Measurements from ENCODE around the gene DDO. TPM values are rescaled to one million over a fixed set of nuclear protein-coding genes. Genes with fewer than 3 reads are reported as not detected.
A peak's percentile ranks its signal among the peaks of the same experiment; 100 is the strongest.

DDO gene
- total RNA-seq, 4 donors from 2014 or later, result 1.8 to 3.5 (median 2.4) TPM

DNA sequence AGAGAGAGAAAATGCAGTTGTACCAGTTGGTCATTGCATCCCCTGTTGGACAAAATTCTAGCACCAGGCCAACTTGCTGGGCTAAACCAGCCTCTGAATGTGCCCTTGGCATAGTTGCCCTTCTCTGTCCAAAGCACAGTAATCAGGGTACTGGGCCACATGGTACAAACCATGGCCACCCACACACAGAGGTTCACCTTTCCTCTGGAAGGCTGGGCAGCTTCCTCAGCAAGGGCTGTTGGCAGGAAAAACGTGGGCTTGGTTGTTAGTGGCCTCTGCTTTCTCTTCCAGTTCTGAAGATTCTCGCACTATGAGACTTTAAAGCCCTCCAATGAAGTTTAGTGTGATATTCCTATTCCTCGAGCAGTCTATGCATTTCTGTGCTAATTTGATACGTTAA is 706 bp downstream of the DDO start:
- Histone ChIP-seq H3K27ac (peak overlapping the region; percentile 83 to 93 (median 92)), H3K4me3 (peak overlapping the region; percentile 55 to 73 (median 66)), H3K9me3 (no peaks in the 10 kb centered on the region), H3K4me1 (peaks cover 14 to 16% of the 10 kb centered on the region in 2 donors), H3K27me3 (no peaks in the 10 kb centered on the region), H3K36me3 (no peaks in the 10 kb centered on the region)
- ATAC-seq (peak in 1 of 2 donors; percentile 9), DNase-seq (peak in 1 of 2 donors; percentile 19)
- intact Hi-C loops (cut with DNase I; ENCODE audit: low total_unique reads) (loop anchor here (1.0 kb wide), 2 partner anchors 234 to 401 kb away; partner anchors contain the start of genes CDC40 and CDK19), in situ Hi-C loops (cut with MboI; ENCODE audit: low sequenced_read_pairs in 4 of 4) (no loop called here)
- TF ChIP-seq, protein P1, sequence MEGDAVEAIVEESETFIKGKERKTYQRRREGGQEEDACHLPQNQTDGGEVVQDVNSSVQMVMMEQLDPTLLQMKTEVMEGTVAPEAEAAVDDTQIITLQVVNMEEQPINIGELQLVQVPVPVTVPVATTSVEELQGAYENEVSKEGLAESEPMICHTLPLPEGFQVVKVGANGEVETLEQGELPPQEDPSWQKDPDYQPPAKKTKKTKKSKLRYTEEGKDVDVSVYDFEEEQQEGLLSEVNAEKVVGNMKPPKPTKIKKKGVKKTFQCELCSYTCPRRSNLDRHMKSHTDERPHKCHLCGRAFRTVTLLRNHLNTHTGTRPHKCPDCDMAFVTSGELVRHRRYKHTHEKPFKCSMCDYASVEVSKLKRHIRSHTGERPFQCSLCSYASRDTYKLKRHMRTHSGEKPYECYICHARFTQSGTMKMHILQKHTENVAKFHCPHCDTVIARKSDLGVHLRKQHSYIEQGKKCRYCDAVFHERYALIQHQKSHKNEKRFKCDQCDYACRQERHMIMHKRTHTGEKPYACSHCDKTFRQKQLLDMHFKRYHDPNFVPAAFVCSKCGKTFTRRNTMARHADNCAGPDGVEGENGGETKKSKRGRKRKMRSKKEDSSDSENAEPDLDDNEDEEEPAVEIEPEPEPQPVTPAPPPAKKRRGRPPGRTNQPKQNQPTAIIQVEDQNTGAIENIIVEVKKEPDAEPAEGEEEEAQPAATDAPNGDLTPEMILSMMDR (IDR thresholded peaks at IDR 0.05 in 4 of 5, conservative IDR thresholded peaks at IDR 0.05 in 1 of 5), result no peak
- no peak for TF ChIP-seq POLR2A (IDR thresholded peaks at IDR 0.05)

GRCh38 chr6:110412360-110412759 is 3.0 kb downstream of the DDO start:
- H3K27ac ChIP-seq, result peak overlapping the region in 1 of 4 donors; percentile 92
- peaks cover 0 to 9% of the 10 kb centered on the region in 2 donors for H3K36me3 ChIP-seq
- H3K9me3 ChIP-seq, result no peaks in the 10 kb centered on the region
- TF ChIP-seq, protein P1 (IDR thresholded peaks at IDR 0.05 in 4 of 5, conservative IDR thresholded peaks at IDR 0.05 in 1 of 5), result no peak
- no peak for TF ChIP-seq POLR2A (IDR thresholded peaks at IDR 0.05)
- no peak overlapping the region for H3K4me3 ChIP-seq
- no peaks in the 10 kb centered on the region for H3K27me3 ChIP-seq
- intact Hi-C loops (cut with DNase I; ENCODE audit: low total_unique reads), result no loop called here
- DNase-seq, result no peak
- H3K4me1 ChIP-seq, result peaks cover 14 to 16% of the 10 kb centered on the region in 2 donors
- in situ Hi-C loops (cut with MboI; ENCODE audit: low sequenced_read_pairs in 4 of 4), result no loop called here
- no peak for ATAC-seq

DNA sequence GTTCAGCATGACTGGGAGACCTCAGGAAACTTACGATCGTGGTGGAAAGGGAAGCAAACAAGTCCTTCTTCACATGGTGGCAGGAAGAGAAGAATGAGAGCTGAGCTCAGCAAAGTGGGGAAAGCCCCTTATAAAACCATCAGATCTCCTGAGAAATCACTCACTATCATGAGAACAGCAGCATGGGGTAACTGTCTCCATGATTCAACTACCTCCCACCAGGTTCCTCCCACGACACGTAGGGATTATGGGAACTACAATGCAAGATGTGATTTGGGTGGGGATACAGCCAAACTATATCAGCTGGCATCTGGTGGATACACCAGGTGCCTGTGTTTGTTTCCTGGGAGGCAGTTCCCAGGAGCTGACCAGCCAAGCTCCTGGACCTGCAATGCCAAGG is 4.9 kb downstream of the DDO start:
- intact Hi-C loops (cut with DNase I; ENCODE audit: low total_unique reads) (no loop called here), in situ Hi-C loops (cut with MboI; ENCODE audit: low sequenced_read_pairs in 4 of 4) (no loop called here)
- no peak for TF ChIP-seq POLR2A (IDR thresholded peaks at IDR 0.05)
- TF ChIP-seq, protein P1 (IDR thresholded peaks at IDR 0.05 in 4 of 5, conservative IDR thresholded peaks at IDR 0.05 in 1 of 5), result no peak
- Histone ChIP-seq H3K27ac (no peak overlapping the region), H3K36me3 (peaks cover 0 to 17% of the 10 kb centered on the region in 2 donors), H3K4me3 (no peak overlapping the region), H3K27me3 (no peaks in the 10 kb centered on the region), H3K9me3 (no peaks in the 10 kb centered on the region), H3K4me1 (peaks cover 14 to 16% of the 10 kb centered on the region in 2 donors)
- DNase-seq, result no peak
- ATAC-seq, result no peak

- DNase-seq (no peak), ATAC-seq (no peak)
- no peaks in the 10 kb centered on the region for H3K27me3 ChIP-seq
- intact Hi-C loops (cut with DNase I; ENCODE audit: low total_unique reads), result no loop called here
- in situ Hi-C loops (cut with MboI; ENCODE audit: low sequenced_read_pairs in 4 of 4), result no loop called here
- H3K9me3 ChIP-seq, result no peaks in the 10 kb centered on the region
- no peak overlapping the region for H3K27ac ChIP-seq
- peaks cover 10 to 13% of the 10 kb centered on the region in 2 donors for H3K4me1 ChIP-seq
- TF ChIP-seq POLR2A (IDR thresholded peaks at IDR 0.05), result no peak
- TF ChIP-seq, protein P1 (IDR thresholded peaks at IDR 0.05 in 4 of 5, conservative IDR thresholded peaks at IDR 0.05 in 1 of 5), result no peak
- H3K36me3 ChIP-seq, result peaks cover 0 to 17% of the 10 kb centered on the region in 2 donors
- no peak overlapping the region for H3K4me3 ChIP-seq
These were observed 5.6 kb downstream of the DDO start for GRCh38 chr6:110409794-110410193.

GRCh38 chr6:110408901-110409300 is 6.5 kb downstream of the DDO start:
- intact Hi-C loops (cut with DNase I; ENCODE audit: low total_unique reads), result no loop called here
- H3K27ac ChIP-seq, result no peak overlapping the region
- no peaks in the 10 kb centered on the region for H3K27me3 ChIP-seq
- in situ Hi-C loops (cut with MboI; ENCODE audit: low sequenced_read_pairs in 4 of 4), result no loop called here
- no peak for ATAC-seq
- H3K4me3 ChIP-seq, result no peak overlapping the region
- H3K4me1 ChIP-seq, result peaks cover under 1 to 4% of the 10 kb centered on the region in 2 donors
- H3K36me3 ChIP-seq, result peaks cover 0 to 17% of the 10 kb centered on the region in 2 donors
- no peaks in the 10 kb centered on the region for H3K9me3 ChIP-seq
- DNase-seq, result no peak
- no peak for TF ChIP-seq POLR2A (IDR thresholded peaks at IDR 0.05)
- TF ChIP-seq, protein P1 (IDR thresholded peaks at IDR 0.05 in 4 of 5, conservative IDR thresholded peaks at IDR 0.05 in 1 of 5), result no peak
